ENCODE results near the gene PUDP.

PUDP gene

GRCh38 chrX:7077241-7078230 is 70.4 kb downstream of the PUDP start:
- TF ChIP-seq CTCF (IDR thresholded peaks at IDR 0.05), result no peak

- TF ChIP-seq CTCF (IDR thresholded peaks at IDR 0.05), result no peak
These were observed 71.7 kb downstream of the PUDP start for GRCh38 chrX:7076245-7076661.

GRCh38 chrX:7074908-7075204 is 73.1 kb downstream of the PUDP start:
- TF ChIP-seq CTCF (IDR thresholded peaks at IDR 0.05), result no peak

- no peak for TF ChIP-seq CTCF (IDR thresholded peaks at IDR 0.05)
These were observed 73.6 kb downstream of the PUDP start for GRCh38 chrX:7074148-7074907.

- TF ChIP-seq CTCF (IDR thresholded peaks at IDR 0.05), result no peak
These were observed 74.6 kb downstream of the PUDP start for GRCh38 chrX:7073336-7073735.

GRCh38 chrX:7072856-7073255 is 75.1 kb downstream of the PUDP start:
- no peak for TF ChIP-seq CTCF (IDR thresholded peaks at IDR 0.05)

- no peak for TF ChIP-seq CTCF (IDR thresholded peaks at IDR 0.05)
These were observed 76.6 kb downstream of the PUDP start for GRCh38 chrX:7071390-7071789.
